ENCODE measurements around the gene RPA1. TPM values are rescaled to one million over a fixed set of nuclear protein-coding genes. Genes with fewer than 3 reads are reported as not detected.

Gene RPA1
- total RNA-seq, 4 donors from 2014 or later = 15.9 to 108 (median 41.5) TPM

- TF ChIP-seq POLR2A (IDR thresholded peaks at IDR 0.05) = no peak
- TF ChIP-seq, protein P1, sequence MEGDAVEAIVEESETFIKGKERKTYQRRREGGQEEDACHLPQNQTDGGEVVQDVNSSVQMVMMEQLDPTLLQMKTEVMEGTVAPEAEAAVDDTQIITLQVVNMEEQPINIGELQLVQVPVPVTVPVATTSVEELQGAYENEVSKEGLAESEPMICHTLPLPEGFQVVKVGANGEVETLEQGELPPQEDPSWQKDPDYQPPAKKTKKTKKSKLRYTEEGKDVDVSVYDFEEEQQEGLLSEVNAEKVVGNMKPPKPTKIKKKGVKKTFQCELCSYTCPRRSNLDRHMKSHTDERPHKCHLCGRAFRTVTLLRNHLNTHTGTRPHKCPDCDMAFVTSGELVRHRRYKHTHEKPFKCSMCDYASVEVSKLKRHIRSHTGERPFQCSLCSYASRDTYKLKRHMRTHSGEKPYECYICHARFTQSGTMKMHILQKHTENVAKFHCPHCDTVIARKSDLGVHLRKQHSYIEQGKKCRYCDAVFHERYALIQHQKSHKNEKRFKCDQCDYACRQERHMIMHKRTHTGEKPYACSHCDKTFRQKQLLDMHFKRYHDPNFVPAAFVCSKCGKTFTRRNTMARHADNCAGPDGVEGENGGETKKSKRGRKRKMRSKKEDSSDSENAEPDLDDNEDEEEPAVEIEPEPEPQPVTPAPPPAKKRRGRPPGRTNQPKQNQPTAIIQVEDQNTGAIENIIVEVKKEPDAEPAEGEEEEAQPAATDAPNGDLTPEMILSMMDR (IDR thresholded peaks at IDR 0.05) = no peak
- intact Hi-C loops (cut with DNase I; ENCODE audit: low total_unique reads) = no loop called here
- DNase-seq = no peak
- Histone ChIP-seq H3K36me3 (no peaks in the 10 kb centered on the region), H3K4me1 (no peaks in the 10 kb centered on the region), H3K27me3 (no peaks in the 10 kb centered on the region), H3K4me3 (no peak overlapping the region), H3K9me3 (no peaks in the 10 kb centered on the region), H3K27ac (no peak overlapping the region)
Measured at GRCh38 chr17:1915889-1916288, 86.1 kb downstream of the RPA1 start.

DNA sequence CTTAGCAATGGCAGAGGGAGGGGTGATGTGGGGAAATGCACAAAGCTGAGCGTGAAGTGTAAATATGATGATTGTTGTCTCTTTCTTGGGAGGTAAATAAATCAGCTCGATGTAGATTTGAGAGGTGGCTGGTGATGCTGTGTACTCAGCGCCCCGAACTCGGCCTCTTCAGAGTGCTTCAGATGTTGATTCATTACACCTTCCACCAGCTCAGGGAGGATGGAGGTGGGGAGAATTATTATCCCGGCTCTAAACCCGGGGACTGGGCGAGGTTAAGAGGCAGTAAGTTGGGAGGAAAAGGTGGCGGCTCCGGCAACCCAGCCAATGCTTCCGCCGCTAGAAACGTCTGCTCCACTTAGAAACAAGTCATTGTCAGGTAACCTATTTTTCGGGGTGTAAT lies 86.5 kb downstream of the RPA1 start:
- TF ChIP-seq POLR2A (IDR thresholded peaks at IDR 0.05) = no peak
- TF ChIP-seq, protein P1 (IDR thresholded peaks at IDR 0.05) = no peak
- Histone ChIP-seq H3K4me1 (no peaks in the 10 kb centered on the region), H3K36me3 (no peaks in the 10 kb centered on the region), H3K9me3 (no peaks in the 10 kb centered on the region), H3K27ac (no peak overlapping the region), H3K27me3 (no peaks in the 10 kb centered on the region), H3K4me3 (no peak overlapping the region)
- no peak for DNase-seq
- intact Hi-C loops (cut with DNase I; ENCODE audit: low total_unique reads) = no loop called here

GRCh38 chr17:1916963-1917715 lies 87.3 kb downstream of the RPA1 start:
- H3K36me3 ChIP-seq = no peaks in the 10 kb centered on the region
- no peak overlapping the region for H3K27ac ChIP-seq
- H3K4me3 ChIP-seq = no peak overlapping the region
- H3K4me1 ChIP-seq = no peaks in the 10 kb centered on the region
- H3K27me3 ChIP-seq = no peaks in the 10 kb centered on the region
- no peak for TF ChIP-seq POLR2A (IDR thresholded peaks at IDR 0.05)
- TF ChIP-seq, protein P1 (IDR thresholded peaks at IDR 0.05) = no peak
- no peak for DNase-seq
- intact Hi-C loops (cut with DNase I; ENCODE audit: low total_unique reads) = no loop called here
- H3K9me3 ChIP-seq = no peaks in the 10 kb centered on the region

DNA sequence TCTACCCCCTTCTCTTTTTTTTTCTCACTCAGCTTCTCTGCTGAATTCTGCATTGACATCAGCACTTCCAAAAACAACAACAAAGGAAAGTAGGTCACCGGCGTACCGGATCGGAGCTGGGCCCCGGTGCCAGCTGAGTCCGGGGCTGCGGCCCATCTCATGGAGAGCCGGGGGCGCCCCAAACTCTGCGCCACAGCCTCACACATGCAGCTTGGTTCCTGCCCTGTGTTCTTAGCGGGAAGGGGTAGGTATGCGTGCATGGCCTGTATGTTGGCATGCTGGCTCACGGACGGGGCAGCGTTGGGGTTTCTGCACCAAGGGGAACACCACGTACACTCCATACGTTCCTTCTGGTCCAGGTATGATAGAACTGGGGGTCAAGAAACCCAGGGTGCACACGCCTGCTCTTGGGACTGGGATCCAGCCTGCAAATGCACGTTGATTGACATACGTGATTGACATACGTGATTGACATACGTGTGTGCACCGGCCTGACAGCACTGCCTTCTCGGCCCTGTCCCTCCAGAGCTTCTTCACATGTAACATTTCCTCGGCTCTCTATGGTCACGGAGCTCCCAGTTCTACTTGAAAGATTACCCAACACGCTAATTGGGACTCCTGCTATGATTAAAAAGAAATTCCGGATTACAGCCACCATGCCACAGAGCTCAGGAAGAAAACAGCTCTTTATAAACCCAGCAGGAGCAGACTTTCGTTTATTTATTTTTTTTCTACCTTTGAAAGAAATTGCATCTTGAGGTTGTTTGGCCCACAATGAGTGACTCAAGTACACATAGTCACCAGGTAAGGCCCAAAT lies 88.7 kb downstream of the RPA1 start:
- Histone ChIP-seq H3K27ac (no peak overlapping the region), H3K4me3 (no peak overlapping the region), H3K27me3 (no peaks in the 10 kb centered on the region), H3K9me3 (no peaks in the 10 kb centered on the region), H3K4me1 (no peaks in the 10 kb centered on the region), H3K36me3 (no peaks in the 10 kb centered on the region)
- no peak for DNase-seq
- intact Hi-C loops (cut with DNase I; ENCODE audit: low total_unique reads) = no loop called here
- TF ChIP-seq, protein P1 (IDR thresholded peaks at IDR 0.05) = no peak
- no peak for TF ChIP-seq POLR2A (IDR thresholded peaks at IDR 0.05)

DNA sequence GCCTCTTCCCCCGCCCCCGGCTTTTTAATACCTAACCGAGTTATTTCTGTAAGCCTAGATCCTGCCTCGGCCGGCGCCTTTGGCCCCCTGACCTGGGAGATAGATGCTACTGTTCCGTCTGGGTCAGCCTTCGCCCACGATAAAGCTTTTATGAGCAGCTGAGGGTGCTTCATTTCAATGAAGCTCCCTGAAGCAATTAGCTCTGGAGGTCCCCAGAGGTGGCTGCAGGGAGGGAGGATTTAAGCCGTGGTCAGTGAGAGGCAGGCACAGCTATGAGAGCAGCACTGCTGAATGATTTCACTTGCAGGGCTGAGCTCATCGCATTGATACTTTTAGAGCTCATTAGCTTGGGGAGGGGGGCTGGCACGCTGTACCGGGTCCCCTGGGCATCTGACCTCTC lies 89.4 kb downstream of the RPA1 start:
- no peak overlapping the region for H3K4me3 ChIP-seq
- TF ChIP-seq POLR2A (IDR thresholded peaks at IDR 0.05) = no peak
- TF ChIP-seq, protein P1 (IDR thresholded peaks at IDR 0.05) = no peak
- intact Hi-C loops (cut with DNase I; ENCODE audit: low total_unique reads) = no loop called here
- H3K27me3 ChIP-seq = no peaks in the 10 kb centered on the region
- no peaks in the 10 kb centered on the region for H3K9me3 ChIP-seq
- no peak for DNase-seq
- H3K4me1 ChIP-seq = no peaks in the 10 kb centered on the region
- no peaks in the 10 kb centered on the region for H3K36me3 ChIP-seq
- no peak overlapping the region for H3K27ac ChIP-seq

Measured in uterus (tissue), 4 donors.